ENCODE data around the gene NME8. TPM values are rescaled to one million over a fixed set of nuclear protein-coding genes. Genes with fewer than 3 reads are reported as not detected.
A peak's percentile ranks its signal among the peaks of the same experiment; 100 is the strongest.

The NME8 gene
- total and polyA plus RNA-seq, 2 experiments from 2014 or later = 0.14 to 1.3 TPM

- no peaks in the 10 kb centered on the region for H3K36me3 Mint-ChIP-seq (ENCODE audit: low read depth)
- Histone ChIP-seq H2AFZ (peak within 1 kb of the TSS; percentile 98), H3K27ac (ENCODE audit: low read depth) (no peak within 1 kb of the TSS), H3K27me3 (ENCODE audit: insufficient read depth) (peaks cover 69% of the 10 kb centered on the region), H3K36me3 (ENCODE audit: insufficient read depth) (no peaks in the 10 kb centered on the region), H4K20me1 (replicated peaks; ENCODE audit: insufficient read depth) (0 out of 2 replicates have a peak, but pooled peaks cover 4% of the 10 kb centered on the region), H3K9me2 (ENCODE audit: insufficient read depth) (0 out of 2 replicates have a peak, but pooled peaks cover 5% of the 10 kb centered on the region), H3K4me1 (ENCODE audit: insufficient read depth) (peaks cover 6% of the 10 kb centered on the region; the same call in 1 of the 2 replicates), H3K4me2 (peak within 1 kb of the TSS; percentile 82), H3F3A (replicated peaks; ENCODE audit: low read depth) (no peaks in the 10 kb centered on the region), H3K4me3 (peak within 1 kb of the TSS; percentile 68), H3K79me2 (replicated peaks; ENCODE audit: insufficient read depth) (0 out of 2 replicates have a peak, but pooled peaks cover under 1% of the 10 kb centered on the region)
- DNase-seq (ENCODE audit: low spot score) (peak; percentile 84), ATAC-seq (peak; percentile 52)
- H3K27me3 Mint-ChIP-seq (ENCODE audit: insufficient read depth, low read depth, poor library complexity) = peaks cover 47% of the 10 kb centered on the region
- H3K4me1 Mint-ChIP-seq = peaks cover 15% of the 10 kb centered on the region
- no peaks in the 10 kb centered on the region for H3K9me3 Mint-ChIP-seq
- TF ChIP-seq CTCF (conservative IDR thresholded peaks at IDR 0.05; ENCODE audit: low read depth in 2 of 2) (peak; percentile 66 to 79), CREB1 (CRISPR knock-in tag; IDR thresholded peaks at IDR 0.05; ENCODE audit: low read depth) (peak; percentile 35), NANOG (IDR thresholded peaks at IDR 0.05; ENCODE audit: borderline replicate concordance) (no peak), POLR2AphosphoS5 (IDR thresholded peaks at IDR 0.05; ENCODE audit: low read depth) (no peak)
- H3K27ac Mint-ChIP-seq = no peak within 1 kb of the TSS
- peak within 1 kb of the TSS; percentile 74 for H3K4me3 Mint-ChIP-seq
These were observed 68.6 kb downstream of the NME8 start, which contains the start of gene SFRP4 for GRCh38 chr7:37916673-37917660. Gene SFRP4, minus strand, starts transcription at chr7:37916817. Its CDS starts 280 bp downstream, at chr7:37916537.

- 0 out of 2 replicates have a peak, but pooled peaks cover 5% of the 10 kb centered on the region for H3K9me2 ChIP-seq (ENCODE audit: insufficient read depth)
- no peaks in the 10 kb centered on the region; the same call in 2 of the 3 replicates for H3K36me3 Mint-ChIP-seq (ENCODE audit: low read depth)
- peak; percentile 39 for DNase-seq (ENCODE audit: low spot score)
- H3K79me2 ChIP-seq (replicated peaks; ENCODE audit: insufficient read depth) = 0 out of 2 replicates have a peak, but pooled peaks cover 3% of the 10 kb centered on the region
- no peaks in the 10 kb centered on the region for H3K9me3 Mint-ChIP-seq
- H3K27ac ChIP-seq (ENCODE audit: low read depth) = no peak overlapping the region
- no peaks in the 10 kb centered on the region for H3K36me3 ChIP-seq (ENCODE audit: insufficient read depth)
- peaks cover 47% of the 10 kb centered on the region for H3K27me3 Mint-ChIP-seq (ENCODE audit: insufficient read depth, low read depth, poor library complexity)
- H3K27ac Mint-ChIP-seq = no peak overlapping the region
- H3K4me1 ChIP-seq (ENCODE audit: insufficient read depth) = peaks cover 6% of the 10 kb centered on the region; the same call in 1 of the 2 replicates
- H3K27me3 ChIP-seq (ENCODE audit: insufficient read depth) = peaks cover 72% of the 10 kb centered on the region
- H2AFZ ChIP-seq = no peak overlapping the region
- H3K4me1 Mint-ChIP-seq = peaks cover 16% of the 10 kb centered on the region
- H3K4me2 ChIP-seq = no peak overlapping the region
- no peak overlapping the region for H3K4me3 ChIP-seq
- no peak for ATAC-seq
- TF ChIP-seq ZNF331 (CRISPR knock-in tag; IDR thresholded peaks at IDR 0.05; ENCODE audit: low read depth) (no peak), CREB1 (CRISPR knock-in tag; IDR thresholded peaks at IDR 0.05; ENCODE audit: low read depth) (no peak), CTCF (conservative IDR thresholded peaks at IDR 0.05; ENCODE audit: low read depth in 2 of 2) (peak; percentile 56 to 70)
- H3K4me3 Mint-ChIP-seq = no peak overlapping the region
- H4K20me1 ChIP-seq (replicated peaks; ENCODE audit: insufficient read depth) = 0 out of 2 replicates have a peak, but pooled peaks cover 4% of the 10 kb centered on the region
- H3F3A ChIP-seq (replicated peaks; ENCODE audit: low read depth) = no peaks in the 10 kb centered on the region
These were observed 70.1 kb downstream of the NME8 start for GRCh38 chr7:37918526-37918925.

Data from GM23338 (cell line).